Central memory CD4-positive, alpha-beta T cell (primary cell): Measurements from ENCODE around the gene RASL11B.

Experiments used
- DNase-seq: peaks from one replicate; pipeline ENCODE4 v3.0.0; 2022

The RASL11B gene

GRCh38 chr4:52843351-52843750 lies 18.8 kb upstream of the RASL11B start:
- no peak for DNase-seq

GRCh38 chr4:52843958-52844357 lies 18.2 kb upstream of the RASL11B start:
- no peak for DNase-seq

GRCh38 chr4:52844596-52844995 lies 17.5 kb upstream of the RASL11B start:
- DNase-seq: no peak

GRCh38 chr4:52846502-52846901 lies 15.6 kb upstream of the RASL11B start:
- no peak for DNase-seq

DNA sequence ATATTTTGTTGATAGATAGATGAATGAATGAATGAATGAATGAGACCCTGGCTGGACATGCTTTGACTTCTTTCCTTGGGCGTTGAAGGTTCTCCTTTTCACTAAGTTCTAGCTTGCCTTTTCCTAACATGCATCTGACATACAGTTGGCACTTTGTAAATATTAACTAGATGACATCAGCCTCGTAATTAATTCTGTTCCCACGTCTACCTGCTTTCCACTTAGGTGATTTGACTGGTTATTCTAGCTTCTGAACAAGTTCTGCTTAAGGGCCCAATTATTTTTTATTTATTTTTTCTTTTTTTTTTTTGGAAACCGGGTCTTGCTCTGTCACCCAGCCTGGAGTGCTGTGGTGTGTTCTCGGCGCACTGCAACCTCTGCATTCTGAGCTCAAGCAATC lies 13.9 kb upstream of the RASL11B start:
- no peak for DNase-seq

- DNase-seq: no peak
Measured at GRCh38 chr4:52850406-52851124, 11.6 kb upstream of the RASL11B start.

- DNase-seq: no peak
Measured at GRCh38 chr4:52852041-52852440, 10.1 kb upstream of the RASL11B start.

DNA sequence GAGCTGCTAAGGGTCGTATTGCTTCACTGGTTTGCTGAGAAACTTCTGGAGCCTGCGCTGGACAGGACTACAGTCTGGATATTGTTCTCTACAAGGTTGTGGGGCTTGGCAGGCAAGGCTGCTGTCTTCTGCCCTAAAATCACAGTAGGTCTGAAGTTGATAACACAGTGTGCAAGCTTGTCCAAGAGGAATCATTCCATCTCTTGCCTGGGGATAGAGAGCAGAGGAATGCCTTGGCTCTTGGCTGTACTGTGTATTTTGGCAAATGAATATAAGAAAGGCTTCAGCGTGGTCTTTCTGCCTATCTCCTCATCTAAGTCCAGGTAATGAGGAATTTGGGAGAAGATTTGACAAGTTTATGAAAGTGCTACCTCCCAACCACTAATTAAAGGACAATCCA lies 9.4 kb upstream of the RASL11B start:
- DNase-seq: no peak

DNA sequence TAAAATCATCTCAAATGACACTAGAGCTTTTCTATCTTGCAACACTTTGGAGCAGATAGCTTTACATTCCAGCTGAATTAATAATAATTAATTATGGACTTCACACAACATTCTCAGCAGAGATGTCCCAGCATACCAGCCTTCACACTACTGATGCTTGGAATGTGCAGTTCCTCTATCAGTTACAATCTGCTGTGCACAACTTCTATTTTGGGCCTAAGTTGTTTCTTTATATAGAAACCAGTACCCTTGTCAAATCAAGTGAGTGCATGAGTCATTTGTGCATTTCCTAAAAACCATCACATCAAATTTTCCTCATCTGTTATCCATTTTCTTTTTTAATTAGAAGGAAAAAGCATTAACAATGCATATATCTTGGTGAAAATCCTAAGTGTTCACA lies 8.8 kb upstream of the RASL11B start:
- DNase-seq: no peak

DNA sequence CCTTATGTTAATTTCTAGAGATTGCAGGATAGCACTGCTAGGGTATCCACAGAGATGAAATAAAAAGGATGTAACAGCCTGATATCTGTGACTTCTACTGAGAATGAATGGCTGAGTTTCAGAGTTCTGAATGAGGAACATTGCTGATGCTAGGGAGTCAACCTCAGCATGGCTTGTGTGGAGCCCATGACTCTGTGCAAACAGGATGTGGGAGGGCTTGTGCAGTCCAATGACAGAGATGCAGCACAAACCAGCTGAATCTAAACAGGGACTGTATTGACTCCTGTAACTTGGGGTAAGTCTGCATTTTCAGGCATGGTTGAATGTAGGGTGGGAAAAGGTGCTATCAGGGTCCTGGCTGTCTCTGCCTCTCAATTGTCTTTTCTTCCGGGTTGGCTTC lies 5.3 kb upstream of the RASL11B start:
- DNase-seq: no peak

DNA sequence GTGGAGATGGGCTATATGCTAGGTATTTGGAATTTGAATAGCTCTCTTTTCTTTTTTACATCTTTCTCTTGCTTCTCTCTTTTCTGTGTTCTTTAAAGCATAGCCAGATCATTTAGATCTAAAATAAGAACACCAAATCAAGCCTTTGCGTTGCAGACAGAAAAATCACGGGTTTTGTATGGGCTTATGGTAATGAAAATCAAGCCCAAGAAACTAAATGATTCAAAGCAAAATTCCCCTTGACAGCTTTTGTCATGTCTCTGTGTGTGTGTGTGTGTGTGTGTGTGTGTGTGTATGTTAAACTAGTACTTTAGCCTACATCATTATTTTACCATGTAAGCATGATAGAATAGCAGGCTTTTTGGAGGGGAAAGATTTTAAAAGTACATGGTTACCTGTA lies 1.8 kb upstream of the RASL11B start:
- DNase-seq: no peak

DNA sequence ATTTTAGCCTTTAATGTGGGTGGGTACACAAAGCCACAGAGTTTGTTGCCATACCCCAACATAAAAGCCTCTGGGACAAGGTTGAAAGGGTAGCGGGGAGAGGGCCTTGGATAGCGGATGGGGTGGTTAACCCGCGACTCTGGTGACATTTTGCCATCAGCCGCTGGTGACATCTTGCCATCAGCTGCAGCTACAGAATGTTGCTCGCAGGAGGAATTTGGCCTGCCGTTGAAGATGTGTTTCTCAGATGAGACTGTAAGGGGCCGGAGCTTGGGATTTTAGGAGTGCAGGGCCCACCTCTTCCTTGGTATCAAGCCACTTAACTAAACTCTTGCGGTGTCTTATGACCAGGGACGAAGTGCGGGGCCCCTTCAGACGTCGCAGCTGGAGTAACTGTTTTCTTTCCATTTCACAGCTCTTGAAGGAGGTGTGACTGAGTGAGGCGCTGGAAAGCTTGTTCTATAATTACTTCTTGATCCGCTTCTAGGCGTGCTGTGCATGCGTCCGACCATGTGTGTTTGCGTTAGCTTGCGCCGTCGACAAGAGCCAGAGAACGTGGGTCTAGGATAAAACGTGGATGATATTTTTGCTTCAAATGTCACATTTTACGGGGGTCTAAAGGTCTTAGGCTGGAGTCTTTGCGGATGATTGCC lies 820 bp upstream of the RASL11B start:
- DNase-seq: no peak

DNA sequence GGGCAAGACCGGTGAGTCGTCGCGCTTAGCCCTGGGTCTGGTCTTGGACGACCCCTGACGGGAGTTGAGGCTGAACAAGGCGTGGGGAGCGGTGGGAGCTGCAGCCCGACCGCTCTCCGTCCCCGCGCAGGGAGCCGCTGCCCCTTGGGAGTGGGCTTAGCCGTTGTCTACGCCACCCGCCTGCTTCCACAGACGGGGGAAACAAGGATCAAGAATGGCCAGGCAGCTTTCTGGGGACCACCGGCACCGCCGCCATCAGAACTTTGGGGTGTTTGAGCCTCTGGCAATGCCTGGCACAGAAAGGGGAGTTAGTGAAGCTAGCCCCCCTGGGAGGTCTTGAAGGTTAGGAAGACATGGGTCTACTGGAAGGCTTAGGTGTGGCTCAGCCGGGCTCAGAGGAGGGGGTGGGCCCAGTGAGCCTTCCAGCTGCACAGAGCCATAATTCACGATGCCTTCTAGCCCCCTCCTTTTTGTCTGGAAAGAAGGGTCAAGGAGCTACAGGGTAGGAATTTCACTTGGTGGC lies 583 bp downstream of the RASL11B start:
- no peak for DNase-seq

DNA sequence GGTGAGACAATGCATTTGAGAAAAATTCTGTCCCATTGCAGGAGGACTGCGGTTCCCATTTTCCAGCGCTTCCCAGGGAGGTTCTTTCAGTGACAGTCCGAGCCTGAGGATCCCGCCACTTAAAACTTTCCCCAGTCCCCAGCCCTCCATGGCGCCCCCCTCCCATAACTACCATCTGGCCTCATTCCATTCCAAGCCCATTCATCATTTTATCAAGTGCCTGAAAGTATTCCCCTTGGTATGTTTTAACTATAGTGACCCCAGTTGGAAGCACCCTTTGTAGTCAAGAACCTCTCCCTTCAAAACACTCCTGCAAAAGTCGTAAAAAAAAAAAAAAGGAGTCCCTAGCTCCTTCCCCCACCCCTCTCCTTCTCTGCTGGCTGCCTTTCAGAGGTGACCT lies 1.2 kb downstream of the RASL11B start:
- no peak for DNase-seq

DNA sequence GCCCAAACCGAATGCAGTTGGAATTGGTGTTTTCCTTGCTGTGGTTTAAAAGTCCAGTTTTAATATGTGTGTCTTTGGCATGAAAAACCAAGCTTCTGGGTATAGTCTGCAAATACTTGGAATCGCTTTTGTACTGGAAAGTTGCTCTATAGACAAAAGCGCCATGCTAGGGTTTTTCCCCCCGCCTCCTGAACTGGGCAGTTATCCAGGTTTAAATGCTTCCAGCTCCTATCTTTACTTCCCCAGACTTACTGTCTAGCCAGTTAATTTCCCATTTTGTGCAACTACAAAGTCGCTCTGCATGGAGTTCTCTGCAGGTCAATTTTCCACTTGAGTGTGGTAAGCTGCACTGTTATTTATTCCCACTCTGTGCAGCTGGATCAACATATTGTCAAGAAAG lies 2.7 kb downstream of the RASL11B start:
- no peak for DNase-seq

DNA sequence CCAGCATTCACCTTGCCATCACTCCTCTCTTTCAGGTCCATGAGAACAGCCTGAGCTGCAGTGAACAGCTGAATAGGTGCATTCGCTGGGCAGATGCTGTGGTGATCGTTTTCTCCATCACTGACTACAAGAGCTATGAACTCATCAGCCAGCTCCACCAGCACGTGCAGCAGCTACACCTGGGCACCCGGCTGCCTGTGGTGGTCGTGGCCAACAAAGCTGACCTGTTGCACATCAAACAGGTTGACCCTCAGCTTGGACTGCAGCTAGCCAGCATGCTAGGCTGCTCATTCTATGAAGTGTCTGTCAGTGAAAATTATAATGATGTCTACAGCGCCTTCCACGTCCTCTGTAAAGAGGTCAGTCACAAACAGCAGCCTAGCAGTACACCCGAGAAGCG lies 3.2 kb downstream of the RASL11B start:
- no peak for DNase-seq

DNA sequence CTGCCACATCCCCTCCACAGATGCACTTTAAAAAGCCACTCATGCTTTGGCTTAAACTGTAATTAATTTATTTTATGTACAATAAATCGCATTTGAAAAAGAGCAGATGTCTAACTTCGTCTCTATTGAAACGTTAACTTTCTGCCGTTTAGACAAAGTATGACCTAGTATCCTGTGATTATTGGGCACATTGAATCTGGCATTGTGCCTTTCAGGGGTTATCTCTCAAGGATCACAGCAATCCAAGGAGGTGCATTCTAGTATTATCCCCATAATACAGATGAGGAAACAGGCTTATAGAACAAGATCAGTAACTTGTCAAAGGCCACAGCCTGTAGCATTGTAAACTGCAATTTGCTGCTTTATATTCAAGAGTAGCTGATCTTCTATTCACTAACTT lies 4.6 kb downstream of the RASL11B start:
- no peak for DNase-seq

DNA sequence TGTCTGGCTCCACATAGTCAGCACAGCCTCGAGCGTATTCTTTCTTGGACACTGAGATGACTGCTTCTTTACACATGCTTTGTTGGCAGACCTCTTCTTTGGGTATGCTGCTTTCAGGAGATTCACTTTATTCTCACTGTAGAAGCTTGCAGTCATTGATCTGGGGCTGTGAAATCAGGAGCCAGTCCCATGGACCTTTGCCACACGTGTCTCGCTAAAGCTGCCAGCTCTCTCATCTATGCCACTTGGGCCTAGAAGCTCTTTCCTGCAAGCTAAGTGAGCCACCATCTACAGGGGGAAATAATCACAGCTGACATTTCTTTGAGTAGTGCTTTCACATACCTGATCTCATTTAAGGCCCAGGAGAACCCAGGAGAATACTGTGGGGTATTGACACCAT lies 5.0 kb downstream of the RASL11B start:
- no peak for DNase-seq

- DNase-seq: no peak
Measured at GRCh38 chr4:52868133-52868532, 6.0 kb downstream of the RASL11B start.

GRCh38 chr4:52869196-52869595 lies 7.1 kb downstream of the RASL11B start:
- no peak for DNase-seq

GRCh38 chr4:52869656-52870055 lies 7.5 kb downstream of the RASL11B start:
- DNase-seq: no peak

- DNase-seq: no peak
Measured at GRCh38 chr4:52870225-52870624, 8.1 kb downstream of the RASL11B start.

GRCh38 chr4:52873191-52873590 lies 11.1 kb downstream of the RASL11B start:
- DNase-seq: no peak

- DNase-seq: no peak
Measured at GRCh38 chr4:52873861-52874343, 11.8 kb downstream of the RASL11B start.
